Hematopoietic multipotent progenitor cell treated with erythropoietin and hydrocortisone succinate and interleukin-3 and kit ligand, for 15 days (in vitro differentiated cells): ENCODE data around the gene RYR2.
"Not testable (repeated sequence)": the region's sequence is repeated elsewhere in the genome, so short reads cannot be mapped to it uniquely, and the experiment has no call there.

Source experiments
- DNase-seq: peaks from one replicate; pipeline ENCODE4 v3.0.0-alpha.2; 2015; ENCODE audit warnings: low spot score

RYR2 gene

GRCh38 chr1:237352747-237353146 lies 310.8 kb downstream of the RYR2 start:
- DNase-seq, result no peak

- DNase-seq, result no peak
Measured at GRCh38 chr1:237353918-237354317, 311.9 kb downstream of the RYR2 start.

- no peak for DNase-seq
Measured at GRCh38 chr1:237355022-237355421, 313.0 kb downstream of the RYR2 start.

- no peak for DNase-seq
Measured at GRCh38 chr1:237358555-237358954, 316.6 kb downstream of the RYR2 start.

- DNase-seq, result no peak
Measured at GRCh38 chr1:237367758-237368157, 325.8 kb downstream of the RYR2 start.

GRCh38 chr1:237371477-237371876 lies 329.5 kb downstream of the RYR2 start:
- DNase-seq, result not testable (repeated sequence)

GRCh38 chr1:237383791-237384190 lies 341.8 kb downstream of the RYR2 start:
- DNase-seq, result no peak

GRCh38 chr1:237384213-237384612 lies 342.2 kb downstream of the RYR2 start:
- no peak for DNase-seq

GRCh38 chr1:237386362-237387143 lies 344.6 kb downstream of the RYR2 start:
- DNase-seq, result peak; percentile 26

GRCh38 chr1:237387144-237387505 lies 345.1 kb downstream of the RYR2 start:
- DNase-seq, result no peak

- DNase-seq, result no peak
Measured at GRCh38 chr1:237390823-237391222, 348.8 kb downstream of the RYR2 start.

GRCh38 chr1:237393632-237394031 lies 351.6 kb downstream of the RYR2 start:
- DNase-seq, result no peak

- no peak for DNase-seq
Measured at GRCh38 chr1:237394281-237394680, 352.3 kb downstream of the RYR2 start.

- DNase-seq, result no peak
Measured at GRCh38 chr1:237396426-237396825, 354.4 kb downstream of the RYR2 start.

GRCh38 chr1:237398751-237399150 lies 356.8 kb downstream of the RYR2 start:
- DNase-seq, result no peak

GRCh38 chr1:237405912-237406311 lies 363.9 kb downstream of the RYR2 start:
- DNase-seq, result no peak

GRCh38 chr1:237411621-237412020 lies 369.6 kb downstream of the RYR2 start:
- no peak for DNase-seq

- no peak for DNase-seq
Measured at GRCh38 chr1:237416924-237417655, 375.1 kb downstream of the RYR2 start.

- DNase-seq, result no peak
Measured at GRCh38 chr1:237428809-237429208, 386.8 kb downstream of the RYR2 start.

- no peak for DNase-seq
Measured at GRCh38 chr1:237429252-237429651, 387.3 kb downstream of the RYR2 start.

GRCh38 chr1:237431448-237431847 lies 389.5 kb downstream of the RYR2 start:
- DNase-seq, result no peak

- no peak for DNase-seq
Measured at GRCh38 chr1:237440346-237440745, 398.4 kb downstream of the RYR2 start.

- no peak for DNase-seq
Measured at GRCh38 chr1:237444120-237444790, 402.3 kb downstream of the RYR2 start.
